Chondrocyte (in vitro differentiated cells): Measurements from ENCODE around the gene SMIM35. TPM values are rescaled to one million over a fixed set of nuclear protein-coding genes. Genes with fewer than 3 reads are reported as not detected.

ENCODE experiments used
- DNase-seq: peaks from one replicate; pipeline ENCODE4 v3.0.0; 2021; ENCODE audit warnings: mixed read lengths, low spot score
- H3K27ac Mint-ChIP-seq: one replicate; pipeline ENCODE4 v1.8.0; 2021; ENCODE audit warnings: mild to moderate bottlenecking, moderate library complexity, mixed read lengths; ENCODE audit not compliant: unreplicated experiment
- H3K27me3 Mint-ChIP-seq: 2 replicates; pipeline ENCODE4 v1.8.0; 2021; ENCODE audit warnings: low read depth, mixed read lengths
- H3K36me3 Mint-ChIP-seq: 2 replicates; pipeline ENCODE4 v1.8.0; 2021; ENCODE audit warnings: low read depth, mixed read lengths
- H3K4me1 Mint-ChIP-seq: 2 replicates; pipeline ENCODE4 v1.8.0; 2021; ENCODE audit warnings: low read depth, mild to moderate bottlenecking, mixed read lengths
- H3K4me3 Mint-ChIP-seq: one replicate; pipeline ENCODE4 v1.8.0; 2021; ENCODE audit warnings: mild to moderate bottlenecking, moderate library complexity, mixed read lengths; ENCODE audit not compliant: unreplicated experiment
- H3K9me3 Mint-ChIP-seq: 2 replicates; pipeline ENCODE4 v1.8.0; 2021; ENCODE audit warnings: low read depth, mixed read lengths
- CTCF ChIP-seq: fragments of 200-600 bp; sonication (generic); IDR thresholded peaks from 2 replicates; pipeline ENCODE4 v1.5.0; 2021; ENCODE audit warnings: antibody characterized with exemption, mild to moderate bottlenecking, moderate library complexity
- total RNA-seq: library from RNA; stranded (reverse); gene quantifications from 3 replicates; pipeline ENCODE4 v1.2.1, GENCODE V29; 2021

Gene SMIM35
- total RNA-seq, 1 donor from 2014 or later: not detected

DNA sequence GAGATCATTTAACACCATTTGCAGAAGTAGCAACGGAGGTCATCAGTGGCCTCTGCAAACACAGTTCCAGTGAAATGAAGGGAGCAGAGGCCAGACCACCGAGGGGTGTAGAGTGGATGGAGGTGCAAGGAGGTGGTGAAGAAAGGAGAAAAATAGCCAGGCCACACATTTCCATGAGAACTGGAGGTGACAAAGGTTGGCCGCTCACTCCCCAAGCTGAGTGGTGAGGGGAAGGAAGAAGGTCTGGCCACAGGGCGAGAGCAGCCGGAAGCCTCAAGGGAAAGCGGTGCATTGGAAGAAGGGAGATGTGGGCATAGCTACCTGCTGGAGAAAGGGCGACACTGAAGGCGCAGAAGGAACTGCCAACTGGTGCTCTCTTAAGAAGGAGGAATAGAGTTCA lies 30.0 kb downstream of the SMIM35 start:
- no peaks in the 10 kb centered on the region for H3K36me3 Mint-ChIP-seq
- TF ChIP-seq CTCF: no peak
- H3K4me1 Mint-ChIP-seq: no peaks in the 10 kb centered on the region
- no peak overlapping the region for H3K27ac Mint-ChIP-seq
- H3K9me3 Mint-ChIP-seq: no peaks in the 10 kb centered on the region
- H3K4me3 Mint-ChIP-seq: no peak overlapping the region
- H3K27me3 Mint-ChIP-seq: peaks cover 23% of the 10 kb centered on the region
- DNase-seq: no peak

DNA sequence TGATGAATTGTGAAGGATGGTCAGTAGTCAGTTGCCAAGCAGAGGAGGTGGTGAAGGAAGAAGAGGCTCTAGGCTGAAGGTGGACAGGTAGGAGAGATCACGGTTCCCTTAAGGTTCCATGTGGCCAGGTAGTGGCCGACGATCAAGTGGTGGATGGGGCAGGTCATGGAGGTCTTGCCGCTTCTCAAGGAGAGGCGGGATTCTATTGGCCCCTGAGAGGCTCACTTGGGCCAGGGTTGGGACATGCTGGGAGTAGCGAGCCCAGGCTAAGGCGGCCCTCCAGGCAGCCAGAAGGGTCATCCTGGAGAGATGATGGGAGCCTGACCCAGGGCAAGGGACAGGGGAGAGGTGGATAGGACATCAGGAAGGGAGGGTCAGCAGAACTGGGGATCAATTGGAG lies 30.8 kb downstream of the SMIM35 start:
- no peak for TF ChIP-seq CTCF
- DNase-seq: no peak
- Mint-ChIP-seq H3K27ac (no peak overlapping the region), H3K4me1 (no peaks in the 10 kb centered on the region), H3K9me3 (no peaks in the 10 kb centered on the region), H3K27me3 (peaks cover 23% of the 10 kb centered on the region), H3K4me3 (no peak overlapping the region), H3K36me3 (no peaks in the 10 kb centered on the region)

GRCh38 chr11:118054712-118055640 lies 31.8 kb downstream of the SMIM35 start:
- DNase-seq: no peak

DNA sequence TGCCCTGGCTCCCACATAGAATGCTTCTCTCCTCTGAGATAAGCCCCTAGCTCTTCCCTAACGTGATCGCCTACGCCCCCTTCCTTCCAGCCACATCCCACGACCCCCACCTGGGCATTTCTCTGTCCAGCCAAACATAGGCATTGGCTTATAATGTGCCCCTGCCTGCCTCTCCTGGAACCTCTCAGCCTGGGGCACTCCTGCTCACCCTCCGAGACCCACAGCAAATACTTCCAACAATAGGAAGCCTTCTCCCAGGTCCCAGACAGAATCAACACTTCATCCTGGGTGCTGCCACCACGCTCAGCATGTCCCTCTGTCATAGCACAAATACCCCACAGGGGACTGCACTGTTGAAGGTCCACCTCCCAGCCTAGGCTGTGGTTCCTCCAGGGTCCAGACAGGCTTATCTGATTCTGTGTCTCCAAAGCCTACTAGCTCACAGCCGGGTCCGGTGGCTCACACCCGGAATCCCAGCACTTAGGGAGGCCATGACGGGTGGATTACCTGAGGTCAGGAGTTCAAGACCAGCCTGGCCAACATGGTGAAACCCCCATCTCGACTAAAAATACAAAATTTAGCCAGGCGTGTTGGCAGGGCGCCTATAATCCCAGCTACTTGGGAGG lies 34.1 kb downstream of the SMIM35 start:
- no peak for DNase-seq
- H3K36me3 Mint-ChIP-seq: no peaks in the 10 kb centered on the region
- TF ChIP-seq CTCF: no peak
- no peaks in the 10 kb centered on the region for H3K4me1 Mint-ChIP-seq
- H3K27ac Mint-ChIP-seq: no peak overlapping the region
- H3K9me3 Mint-ChIP-seq: no peaks in the 10 kb centered on the region
- H3K4me3 Mint-ChIP-seq: no peak overlapping the region
- H3K27me3 Mint-ChIP-seq: peaks cover 31% of the 10 kb centered on the region

More at GRCh38 chr11:118054712-118055640, 31.8 kb downstream of the SMIM35 start:
- Mint-ChIP-seq H3K27me3 (peaks cover 26% of the 10 kb centered on the region), H3K4me3 (no peak overlapping the region), H3K9me3 (no peaks in the 10 kb centered on the region), H3K27ac (no peak overlapping the region), H3K36me3 (no peaks in the 10 kb centered on the region), H3K4me1 (no peaks in the 10 kb centered on the region)
- TF ChIP-seq CTCF: no peak

DNA sequence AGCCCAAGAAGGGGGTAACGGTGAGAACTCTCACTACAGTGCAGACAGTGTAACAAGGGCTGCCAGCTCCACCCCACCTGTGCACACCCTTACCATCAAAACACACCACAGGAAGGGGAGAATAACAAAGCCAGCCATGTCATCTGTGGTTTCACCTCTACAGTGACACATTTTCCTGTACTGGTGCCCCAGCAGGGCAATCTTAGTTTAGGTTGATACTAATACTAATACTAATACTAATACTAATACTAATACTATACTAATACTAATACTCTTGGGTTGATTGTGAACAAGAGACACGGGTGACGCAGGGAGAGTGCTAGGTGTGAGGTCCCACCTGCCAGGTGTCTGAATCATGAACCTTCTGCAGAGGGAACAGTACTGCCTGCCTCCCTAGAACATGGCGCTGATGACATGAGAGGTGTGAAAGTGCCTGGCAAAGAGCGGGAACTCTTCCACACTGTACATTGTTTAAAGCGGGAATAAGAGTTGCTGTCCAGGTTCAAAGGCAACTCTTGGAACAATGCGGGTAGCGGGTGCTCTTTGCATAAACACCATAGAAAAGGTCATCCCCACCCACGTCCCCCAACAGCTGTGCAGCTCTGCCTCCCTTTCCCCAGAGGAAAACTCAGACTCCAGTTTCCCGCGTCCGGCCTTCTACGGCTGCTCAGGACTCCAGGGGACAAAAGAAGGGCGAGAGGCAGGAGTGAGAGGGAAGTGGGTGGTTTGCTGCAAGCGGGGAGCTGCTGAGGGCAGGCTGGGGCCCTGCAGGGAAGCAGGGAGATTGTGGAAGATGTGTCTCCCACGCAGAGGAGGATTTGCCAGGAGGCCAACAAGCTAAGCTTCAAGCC lies 34.9 kb downstream of the SMIM35 start:
- no peaks in the 10 kb centered on the region for H3K36me3 Mint-ChIP-seq
- no peak for DNase-seq
- H3K27me3 Mint-ChIP-seq: peaks cover 26% of the 10 kb centered on the region
- H3K27ac Mint-ChIP-seq: no peak overlapping the region
- H3K4me1 Mint-ChIP-seq: no peaks in the 10 kb centered on the region
- no peaks in the 10 kb centered on the region for H3K9me3 Mint-ChIP-seq
- no peak overlapping the region for H3K4me3 Mint-ChIP-seq
- TF ChIP-seq CTCF: no peak
